ENCODE data around the gene NT5DC1.
"Not testable (repeated sequence)": the region's sequence is repeated elsewhere in the genome, so short reads cannot be mapped to it uniquely, and the experiment has no call there.

The NT5DC1 gene

GRCh38 chr6:116279232-116280160 is 178.8 kb downstream of the NT5DC1 start, which contains the start of gene TSPYL1:
Gene TSPYL1 (minus strand): TSS chr6:116279930. CDS start chr6:116279830, 100 bp downstream.
- peak; percentile 91 for DNase-seq (ENCODE audit: low read depth)

GRCh38 chr6:116280161-116280932 is 179.7 kb downstream of the NT5DC1 start:
- DNase-seq (ENCODE audit: low read depth): no peak

GRCh38 chr6:116280933-116281316 is 180.3 kb downstream of the NT5DC1 start:
- DNase-seq (ENCODE audit: low read depth): no peak

- DNase-seq (ENCODE audit: low read depth): no peak
These were observed 182.0 kb downstream of the NT5DC1 start for GRCh38 chr6:116282698-116283097.

GRCh38 chr6:116283191-116283590 is 182.5 kb downstream of the NT5DC1 start:
- no peak for DNase-seq (ENCODE audit: low read depth)

GRCh38 chr6:116284984-116285383 is 184.3 kb downstream of the NT5DC1 start:
- DNase-seq (ENCODE audit: low read depth): not testable (repeated sequence)

- no peak for DNase-seq (ENCODE audit: low read depth)
These were observed 186.2 kb downstream of the NT5DC1 start for GRCh38 chr6:116286773-116287358.

- no peak for DNase-seq (ENCODE audit: low read depth)
These were observed 187.1 kb downstream of the NT5DC1 start for GRCh38 chr6:116287689-116288282.

GRCh38 chr6:116289876-116290275 is 189.2 kb downstream of the NT5DC1 start:
- no peak for DNase-seq (ENCODE audit: low read depth)

- no peak for DNase-seq (ENCODE audit: low read depth)
These were observed 190.1 kb downstream of the NT5DC1 start for GRCh38 chr6:116290799-116291198.

- DNase-seq (ENCODE audit: low read depth): no peak
These were observed 191.2 kb downstream of the NT5DC1 start for GRCh38 chr6:116291701-116292396.

- DNase-seq (ENCODE audit: low read depth): no peak
These were observed 191.9 kb downstream of the NT5DC1 start for GRCh38 chr6:116292553-116292952.

- DNase-seq (ENCODE audit: low read depth): no peak
These were observed 197.6 kb downstream of the NT5DC1 start for GRCh38 chr6:116298273-116298672.

- DNase-seq (ENCODE audit: low read depth): no peak
These were observed 198.3 kb downstream of the NT5DC1 start for GRCh38 chr6:116298973-116299372.

Measured in stimulated activated CD8-positive, alpha-beta memory T cell treated with anti-CD3 and anti-CD28 coated beads, Interleukin-15, amount 100 ng/mL, for 1 hour (primary cell).